AG09319 (cell line): ENCODE results near the gene MPEG1.

Experiments used
- DNase-seq: peaks from one replicate; pipeline ENCODE4 v3.0.0-alpha.2; 2010; ENCODE audit warnings: low read depth; ENCODE audit errors: extremely low read depth
- TF ChIP-seq, protein P1 (sequence below): IDR thresholded peaks from 2 replicates; pipeline ENCODE4 v1.5.1; 2011; ENCODE audit warnings: low read depth, mild to moderate bottlenecking, inconsistent platforms, low read length, moderate library complexity

Gene MPEG1

DNA sequence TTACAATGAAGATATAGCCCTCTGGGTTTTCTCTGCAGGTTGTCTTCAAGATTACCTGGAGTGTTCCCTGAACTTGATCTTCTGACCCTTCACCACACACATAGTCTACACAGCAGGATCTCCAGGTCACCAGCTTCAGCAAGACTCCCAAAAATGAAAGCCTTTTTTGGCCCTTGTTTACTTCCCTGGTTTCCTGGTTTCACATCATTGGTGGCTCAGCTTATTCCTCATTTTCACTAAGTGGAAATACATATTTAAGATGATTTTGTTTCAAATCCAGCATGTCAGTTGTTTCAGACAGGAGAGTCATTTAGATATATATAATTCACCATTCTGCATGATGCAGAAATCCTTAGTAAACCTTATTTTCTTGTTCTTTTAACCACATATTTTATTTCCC, 41.6 kb upstream of the MPEG1 start:
- TF ChIP-seq, protein P1, sequence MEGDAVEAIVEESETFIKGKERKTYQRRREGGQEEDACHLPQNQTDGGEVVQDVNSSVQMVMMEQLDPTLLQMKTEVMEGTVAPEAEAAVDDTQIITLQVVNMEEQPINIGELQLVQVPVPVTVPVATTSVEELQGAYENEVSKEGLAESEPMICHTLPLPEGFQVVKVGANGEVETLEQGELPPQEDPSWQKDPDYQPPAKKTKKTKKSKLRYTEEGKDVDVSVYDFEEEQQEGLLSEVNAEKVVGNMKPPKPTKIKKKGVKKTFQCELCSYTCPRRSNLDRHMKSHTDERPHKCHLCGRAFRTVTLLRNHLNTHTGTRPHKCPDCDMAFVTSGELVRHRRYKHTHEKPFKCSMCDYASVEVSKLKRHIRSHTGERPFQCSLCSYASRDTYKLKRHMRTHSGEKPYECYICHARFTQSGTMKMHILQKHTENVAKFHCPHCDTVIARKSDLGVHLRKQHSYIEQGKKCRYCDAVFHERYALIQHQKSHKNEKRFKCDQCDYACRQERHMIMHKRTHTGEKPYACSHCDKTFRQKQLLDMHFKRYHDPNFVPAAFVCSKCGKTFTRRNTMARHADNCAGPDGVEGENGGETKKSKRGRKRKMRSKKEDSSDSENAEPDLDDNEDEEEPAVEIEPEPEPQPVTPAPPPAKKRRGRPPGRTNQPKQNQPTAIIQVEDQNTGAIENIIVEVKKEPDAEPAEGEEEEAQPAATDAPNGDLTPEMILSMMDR, result no peak
- no peak for DNase-seq

DNA sequence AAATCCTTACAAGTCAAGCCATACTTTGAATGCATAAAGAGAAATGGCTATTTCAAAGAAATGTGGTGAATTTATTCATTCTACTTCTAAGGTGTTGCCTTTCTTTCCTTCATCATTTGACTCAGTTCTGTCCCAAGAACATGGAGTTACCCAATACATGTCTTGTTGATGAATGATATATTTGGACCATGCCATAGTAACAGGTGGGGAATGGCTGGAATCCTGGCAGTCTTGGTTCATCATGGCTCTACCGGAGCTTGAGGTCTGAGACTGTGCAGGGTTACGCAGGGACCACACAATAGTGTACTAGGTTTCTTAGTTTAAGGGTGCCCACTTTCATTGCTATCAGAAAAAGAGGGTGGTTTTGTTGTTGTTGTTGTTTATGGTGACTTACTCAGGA, 40.3 kb upstream of the MPEG1 start:
- no peak for DNase-seq
- TF ChIP-seq, protein P1, result no peak

DNA sequence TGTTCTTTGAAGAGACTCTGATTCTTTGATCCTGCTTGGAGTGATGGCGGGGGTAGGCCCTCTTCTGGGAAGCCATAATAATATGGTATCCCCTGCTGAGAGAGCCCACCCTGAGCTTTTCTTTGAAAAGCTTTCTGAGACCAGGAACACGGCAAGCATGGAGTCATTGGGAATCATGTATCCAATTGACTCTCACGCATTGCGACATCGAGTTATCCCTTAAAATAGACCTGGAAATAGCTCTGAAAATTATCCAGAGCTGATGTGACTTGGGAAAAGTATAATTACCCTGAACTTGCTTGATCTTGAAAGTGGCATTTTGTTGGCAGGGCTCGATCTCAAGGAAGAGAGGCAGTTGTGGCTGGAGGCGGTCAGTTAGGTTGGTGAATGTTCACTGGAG, 36.8 kb upstream of the MPEG1 start:
- TF ChIP-seq, protein P1, result no peak
- DNase-seq, result no peak

DNA sequence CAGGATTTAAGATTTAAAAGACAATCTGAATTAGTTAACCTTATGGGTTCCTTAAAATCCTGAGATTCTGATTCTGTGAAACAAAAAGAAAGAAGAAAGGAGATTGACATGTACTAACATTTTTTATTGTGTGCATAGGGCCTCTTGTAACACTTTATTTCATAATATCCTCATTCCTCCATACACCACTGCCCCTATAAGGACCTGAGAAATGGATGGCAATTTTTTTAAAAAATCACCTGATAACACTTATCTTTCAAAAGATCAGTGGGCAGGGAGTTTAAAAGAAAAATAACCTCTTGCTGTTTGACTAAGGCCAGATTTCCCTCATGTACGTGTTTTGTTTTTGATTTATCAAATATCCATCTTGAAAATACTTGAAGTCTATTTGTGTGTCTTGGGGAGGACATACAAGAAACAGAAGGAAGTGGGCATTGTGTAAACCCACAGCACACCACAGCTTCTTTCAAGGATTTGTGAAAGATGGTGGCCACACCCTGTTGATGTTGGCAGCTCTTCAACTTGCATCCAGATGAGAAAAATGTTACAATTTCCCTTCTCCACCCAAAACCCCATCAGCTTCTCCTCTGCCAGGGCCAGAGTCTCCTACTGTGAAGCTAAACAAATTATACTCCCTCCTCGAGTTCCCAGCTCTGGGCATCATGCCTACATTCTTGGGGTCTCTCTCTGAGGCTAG, 35.0 kb upstream of the MPEG1 start:
- peak; percentile 81 for DNase-seq
- TF ChIP-seq, protein P1, result no peak

DNA sequence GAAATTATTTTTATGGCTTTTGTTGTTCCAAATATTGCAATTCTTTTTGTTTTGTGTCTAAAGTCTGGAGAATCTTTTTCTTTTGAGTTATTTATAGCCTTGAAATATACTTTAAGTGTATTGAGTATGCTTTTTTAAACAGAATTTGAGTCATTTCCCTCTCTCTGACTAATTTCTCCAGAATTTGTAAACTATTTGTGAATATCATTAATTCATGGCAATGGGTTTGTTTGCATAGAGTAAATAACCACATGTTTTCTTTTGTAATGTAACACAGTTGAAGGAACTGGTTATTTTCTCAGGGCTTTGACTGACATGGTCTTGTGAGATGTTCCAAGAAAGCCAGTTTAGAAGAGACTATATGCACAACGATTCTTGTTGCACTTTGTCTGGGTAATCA, 30.9 kb upstream of the MPEG1 start:
- no peak for DNase-seq
- TF ChIP-seq, protein P1, result no peak

DNA sequence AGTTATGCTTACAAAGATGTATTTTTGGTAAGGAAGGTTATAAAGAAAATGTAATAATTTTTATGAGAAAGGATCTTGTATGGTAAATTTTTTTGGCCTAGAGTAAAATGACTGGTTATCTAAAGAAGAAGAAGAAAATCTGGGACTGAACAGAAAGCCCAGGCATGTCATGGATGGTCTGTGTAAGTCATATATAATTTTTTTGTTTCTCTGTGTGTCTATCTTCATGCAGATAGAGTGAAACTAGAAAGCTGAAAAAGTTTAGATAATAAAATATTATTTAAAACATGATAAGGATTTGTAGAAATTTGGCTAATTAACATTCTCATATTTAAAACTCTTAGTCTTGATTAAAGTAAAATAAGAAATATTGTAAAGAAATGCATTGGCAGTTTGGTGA, 27.6 kb upstream of the MPEG1 start:
- TF ChIP-seq, protein P1, result no peak
- no peak for DNase-seq

DNA sequence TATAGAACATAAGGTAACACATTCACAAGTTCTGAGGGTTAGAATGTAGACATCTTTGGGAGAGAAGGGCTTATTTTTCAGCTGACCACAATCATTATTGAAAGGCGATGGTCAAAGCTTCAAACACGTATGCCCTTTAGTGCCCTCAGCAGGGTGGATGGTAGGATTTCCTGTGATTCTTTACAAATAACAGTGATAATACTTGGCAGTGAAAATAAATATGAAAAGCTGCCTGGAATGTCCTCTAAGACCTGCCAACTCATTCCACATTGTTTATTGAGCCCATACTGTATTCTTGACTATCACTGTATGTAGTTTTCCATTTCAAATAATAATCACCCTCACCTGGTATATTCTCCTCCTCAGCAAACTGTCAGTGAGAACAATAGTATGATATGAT, 13.7 kb upstream of the MPEG1 start:
- TF ChIP-seq, protein P1, result no peak
- no peak for DNase-seq
